K562 (cell line): ENCODE data around the gene FBXO36. TPM values are rescaled to one million over a fixed set of nuclear protein-coding genes. Genes with fewer than 3 reads are reported as not detected.
A peak's percentile ranks its signal among the peaks of the same experiment; 100 is the strongest.

Source experiments
- ARID1B ChIP-seq: fragments of 450-650 bp; IDR thresholded peaks from 2 replicates; pipeline ENCODE4 v1.6.1; 2016; ENCODE audit warnings: antibody characterized with exemption, mild to moderate bottlenecking, inconsistent platforms
- CXXC5 ChIP-seq: fragments of 250-450 bp; sonication (Bioruptor Pico); IDR thresholded peaks from 2 replicates; pipeline ENCODE4 v1.8.0; 2022; ENCODE audit warnings: inconsistent platforms, mild to moderate bottlenecking, moderate library complexity
- FIP1L1 ChIP-seq: fragments of 200-400 bp; formaldehyde crosslinking; IDR thresholded peaks from 2 replicates; pipeline ENCODE4 v1.6.1; 2018; ENCODE audit warnings: mild to moderate bottlenecking, low read depth, low read length; ENCODE audit not compliant: poor library complexity, severe bottlenecking
- GATAD2A ChIP-seq: fragments of 450-650 bp; IDR thresholded peaks from 2 replicates; pipeline ENCODE4 v1.6.1; 2017
- IRF2 ChIP-seq: sonication (generic); formaldehyde crosslinking; IDR thresholded peaks from 2 replicates; pipeline ENCODE4 v1.8.1; 2022; ENCODE audit warnings: mild to moderate bottlenecking, missing genetic modification reagents
- KDM2B ChIP-seq: fragments of 250-450 bp; sonication (Bioruptor Pico); IDR thresholded peaks from 2 replicates; pipeline ENCODE4 v1.8.0; 2021; ENCODE audit warnings: mild to moderate bottlenecking, moderate library complexity
- LEF1 ChIP-seq: fragments of 450-650 bp; IDR thresholded peaks from 2 replicates; pipeline ENCODE4 v1.6.1; 2016; ENCODE audit warnings: mild to moderate bottlenecking
- MTA3 ChIP-seq: fragments of 450-650 bp; formaldehyde crosslinking; IDR thresholded peaks from 2 replicates; pipeline ENCODE4 v1.6.1; 2017; ENCODE audit warnings: mild to moderate bottlenecking, borderline replicate concordance
- NFATC3 ChIP-seq: fragments of 450-650 bp; IDR thresholded peaks from 2 replicates; pipeline ENCODE4 v1.6.1; 2017; ENCODE audit warnings: mild to moderate bottlenecking
- RAD51 ChIP-seq: fragments of 450-650 bp; IDR thresholded peaks from 2 replicates; pipeline ENCODE4 v1.7.1; 2016; ENCODE audit warnings: low read depth, mild to moderate bottlenecking, borderline replicate concordance
- RBM34 ChIP-seq: fragments of 200-400 bp; formaldehyde crosslinking; IDR thresholded peaks from 2 replicates; pipeline ENCODE4 v1.6.1; 2018; ENCODE audit warnings: low read length, borderline replicate concordance; ENCODE audit not compliant: insufficient read depth
- RERE ChIP-seq: sonication (generic); formaldehyde crosslinking; IDR thresholded peaks from 2 replicates; pipeline ENCODE4 v1.8.0; 2023; ENCODE audit warnings: missing genetic modification reagents, mild to moderate bottlenecking, borderline replicate concordance
- SETDB1 ChIP-seq: IDR thresholded peaks from one replicate; pipeline ENCODE4 v1.6.1; 2012; ENCODE audit warnings: low read length, control low read depth, inconsistent platforms
- SOX6 ChIP-seq: fragments of 450-650 bp; IDR thresholded peaks from 2 replicates; pipeline ENCODE4 v1.6.1; 2014; ENCODE audit warnings: mild to moderate bottlenecking
- ZFP1 ChIP-seq: fragments of 450-650 bp; formaldehyde crosslinking; IDR thresholded peaks from 2 replicates; pipeline ENCODE4 v1.4.0; 2020; ENCODE audit warnings: mild to moderate bottlenecking, mixed read lengths
- ZNF212 ChIP-seq: fragments of 450-650 bp; formaldehyde crosslinking; IDR thresholded peaks from 2 replicates; pipeline ENCODE4 v1.4.0; 2020; ENCODE audit warnings: mild to moderate bottlenecking
- ZNF316 ChIP-seq: fragments of 450-650 bp; IDR thresholded peaks from 2 replicates; pipeline ENCODE4 v1.6.1; 2016
- ZNF41 ChIP-seq: fragments of 250-450 bp; sonication (Bioruptor Pico); conservative IDR thresholded peaks from 2 replicates; pipeline ENCODE4 v1.4.0; 2020; ENCODE audit warnings: mild to moderate bottlenecking
- polyA plus RNA-seq, 8 experiments: library from polyadenylated mRNA; depleted of rRNA in 4 of 8; stranded (reverse) in 5 of 8; unstranded in 3 of 8; fragments of >200 nt; fragmentation: Nextera tagmentation in 2 of 8; fragmentation: Illumina TruSeq in 1 of 8; extraction: Ambion mirVana in 2 of 8; extraction: Trizol in 1 of 8; gene quantifications; 2 replicates each; pipeline versions ENCODE4 v1.2.1 to v1.2.3, GENCODE V29; 2011 to 2014; ENCODE audit warnings: inconsistent platforms in 1 of 8, missing spikeins in 1 of 8
- total RNA-seq, 7 experiments: library from RNA; depleted of rRNA in 6 of 7; stranded (reverse); fragments of >200 nt in 6 of 7; fragmentation: Illumina TruSeq in 2 of 7; extraction: Trizol in 2 of 7; gene quantifications; 2 replicates each; pipeline versions ENCODE4 v1.2.1 to v1.2.3, GENCODE V29; 2011 to 2021; ENCODE audit warnings: low replicate concordance in 1 of 7
- TF ChIP-seq, protein P1 (sequence below): fragments of 250-450 bp; sonication (Bioruptor Pico); IDR thresholded peaks from 2 replicates; pipeline ENCODE4 v1.4.0; 2020; ENCODE audit warnings: mild to moderate bottlenecking
- TF ChIP-seq, protein P2 (sequence below), 2 experiments: fragments of 450-650 bp; conservative IDR thresholded peaks; 2 replicates each; pipeline ENCODE4 v1.6.1; 2017; ENCODE audit warnings: mild to moderate bottlenecking in 2 of 2, moderate library complexity in 2 of 2

Gene FBXO36
- total and polyA plus RNA-seq, 9 of the 15 experiments (the other 6 are each of a cell fraction or from before 2014, with no cell fraction given): 0.40 to 0.91 (median 0.58) TPM

- TF ChIP-seq, protein P1, sequence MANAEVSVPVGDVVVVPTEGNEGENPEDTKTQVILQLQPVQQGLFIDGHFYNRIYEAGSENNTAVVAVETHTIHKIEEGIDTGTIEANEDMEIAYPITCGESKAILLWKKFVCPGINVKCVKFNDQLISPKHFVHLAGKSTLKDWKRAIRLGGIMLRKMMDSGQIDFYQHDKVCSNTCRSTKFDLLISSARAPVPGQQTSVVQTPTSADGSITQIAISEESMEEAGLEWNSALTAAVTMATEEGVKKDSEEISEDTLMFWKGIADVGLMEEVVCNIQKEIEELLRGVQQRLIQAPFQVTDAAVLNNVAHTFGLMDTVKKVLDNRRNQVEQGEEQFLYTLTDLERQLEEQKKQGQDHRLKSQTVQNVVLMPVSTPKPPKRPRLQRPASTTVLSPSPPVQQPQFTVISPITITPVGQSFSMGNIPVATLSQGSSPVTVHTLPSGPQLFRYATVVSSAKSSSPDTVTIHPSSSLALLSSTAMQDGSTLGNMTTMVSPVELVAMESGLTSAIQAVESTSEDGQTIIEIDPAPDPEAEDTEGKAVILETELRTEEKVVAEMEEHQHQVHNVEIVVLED (CRISPR knock-in tag): no peak
- TF ChIP-seq RERE (CRISPR knock-in tag) (no peak), KDM2B (CRISPR knock-in tag) (no peak), RAD51 (no peak), FIP1L1 (peak; percentile 24), NFATC3 (no peak), SOX6 (no peak), GATAD2A (peak; percentile 48; the same call in 1 of the 2 replicates), ZNF212 (CRISPR knock-in tag) (no peak), ARID1B (peak; percentile 37), ZNF316 (no peak), RBM34 (no peak), IRF2 (CRISPR knock-in tag) (no peak), ZNF41 (CRISPR knock-in tag) (no peak), ZFP1 (CRISPR knock-in tag) (no peak), SETDB1 (no peak), MTA3 (0 out of 2 replicates have a peak, but pooled peaks have one; percentile 38), CXXC5 (CRISPR knock-in tag) (peak; percentile 70), LEF1 (no peak)
- TF ChIP-seq, protein P2, sequence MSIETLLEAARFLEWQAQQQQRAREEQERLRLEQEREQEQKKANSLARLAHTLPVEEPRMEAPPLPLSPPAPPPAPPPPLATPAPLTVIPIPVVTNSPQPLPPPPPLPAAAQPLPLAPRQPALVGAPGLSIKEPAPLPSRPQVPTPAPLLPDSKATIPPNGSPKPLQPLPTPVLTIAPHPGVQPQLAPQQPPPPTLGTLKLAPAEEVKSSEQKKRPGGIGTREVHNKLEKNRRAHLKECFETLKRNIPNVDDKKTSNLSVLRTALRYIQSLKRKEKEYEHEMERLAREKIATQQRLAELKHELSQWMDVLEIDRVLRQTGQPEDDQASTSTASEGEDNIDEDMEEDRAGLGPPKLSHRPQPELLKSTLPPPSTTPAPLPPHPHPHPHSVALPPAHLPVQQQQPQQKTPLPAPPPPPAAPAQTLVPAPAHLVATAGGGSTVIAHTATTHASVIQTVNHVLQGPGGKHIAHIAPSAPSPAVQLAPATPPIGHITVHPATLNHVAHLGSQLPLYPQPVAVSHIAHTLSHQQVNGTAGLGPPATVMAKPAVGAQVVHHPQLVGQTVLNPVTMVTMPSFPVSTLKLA (conservative IDR thresholded peaks at IDR 0.05): peak; percentile 74 to 79
Observed at GRCh38 chr2:229921892-229922448, 333 bp upstream of the FBXO36 start, which contains the start of gene TRIP12 (continued).
